Smooth muscle cell (in vitro differentiated cells): ENCODE results near the gene NKD1. TPM values are rescaled to one million over a fixed set of nuclear protein-coding genes. Genes with fewer than 3 reads are reported as not detected.

Experiments
- DNase-seq: peaks from one replicate; lab custom pipeline; 2025; ENCODE audit not compliant: unreplicated experiment; lab: John Stamatoyannopoulos, UW
- H2AFZ ChIP-seq: fragments of 200-600 bp; sonication (generic); 2 replicates; pipeline ENCODE4 v1.6.0; 2016; ENCODE audit warnings: antibody characterized with exemption, low read depth, mild to moderate bottlenecking
- H3F3A ChIP-seq: fragments of 200-600 bp; sonication (generic); 2 replicates; pipeline ENCODE4 v1.6.0; 2017; ENCODE audit warnings: antibody characterized with exemption, low read depth
- H3K27ac ChIP-seq: fragments of 200-600 bp; sonication (generic); 2 replicates; pipeline ENCODE4 v1.5.1; 2016; ENCODE audit warnings: low read depth, mild to moderate bottlenecking
- H3K27me3 ChIP-seq: fragments of 200-600 bp; sonication (generic); 2 replicates; pipeline ENCODE4 v1.6.1; 2016; ENCODE audit warnings: low read depth, mild to moderate bottlenecking
- H3K36me3 ChIP-seq: fragments of 200-600 bp; sonication (generic); 2 replicates; pipeline ENCODE4 v1.5.1; 2016; ENCODE audit warnings: low read depth
- H3K4me1 ChIP-seq: fragments of 200-600 bp; sonication (generic); 2 replicates; pipeline ENCODE4 v1.5.1; 2016; ENCODE audit warnings: low read depth
- H3K4me2 ChIP-seq: fragments of 200-600 bp; sonication (generic); 2 replicates; pipeline ENCODE4 v1.6.0; 2016; ENCODE audit warnings: mild to moderate bottlenecking
- H3K4me3 ChIP-seq: fragments of 200-600 bp; sonication (generic); 2 replicates; pipeline ENCODE4 v1.5.1; 2016; ENCODE audit warnings: mild to moderate bottlenecking
- H3K79me2 ChIP-seq: fragments of 200-600 bp; sonication (generic); 2 replicates; pipeline ENCODE4 v1.6.0; 2016; ENCODE audit warnings: low read depth, mild to moderate bottlenecking
- H3K9ac ChIP-seq: fragments of 200-600 bp; sonication (generic); 2 replicates; pipeline ENCODE4 v1.6.0; 2016; ENCODE audit warnings: low read depth
- H3K9me3 ChIP-seq: fragments of 200-600 bp; sonication (generic); replicated peaks from 2 replicates; pipeline ENCODE4 v1.5.1; 2016; ENCODE audit warnings: low read depth
- H4K20me1 ChIP-seq: fragments of 200-600 bp; sonication (generic); 2 replicates; pipeline ENCODE4 v1.6.0; 2016; ENCODE audit warnings: low read depth
- CTCF ChIP-seq: fragments of 200-600 bp; sonication (generic); IDR thresholded peaks from 2 replicates; pipeline ENCODE4 v1.5.1; 2017; ENCODE audit warnings: borderline replicate concordance, mild to moderate bottlenecking, antibody characterized with exemption; ENCODE audit not compliant: insufficient read depth, poor library complexity, severe bottlenecking
- WGBS: methylation state at CpG from one replicate; pipeline ENCODE4 v1.1.7; 2016; ENCODE audit warnings: low lambda C conversion rate; 5-methylcytosine and 5-hydroxymethylcytosine counted together
- polyA plus RNA-seq: library from polyadenylated mRNA; unstranded; fragments of >200 nt; fragmentation: Nextera tagmentation; extraction: Ambion mirVana; gene quantifications from 2 replicates; pipeline ENCODE4 v1.2.1, GENCODE V29; 2016
- total RNA-seq: library from RNA; depleted of rRNA; stranded (reverse); fragments of >200 nt; gene quantifications from 2 replicates; pipeline ENCODE4 v1.2.3, GENCODE V29; 2014

Gene NKD1
- total and polyA plus RNA-seq, 2 experiments from 2014 or later: 4.5 to 18.8 TPM

GRCh38 chr16:50580180-50580798, 32.1 kb downstream of the NKD1 start:
- Histone ChIP-seq H3K4me2 (no peak overlapping the region), H3K36me3 (no peaks in the 10 kb centered on the region)
- no peak for TF ChIP-seq CTCF

GRCh38 chr16:50581845-50582244, 33.6 kb downstream of the NKD1 start:
- no peaks in the 10 kb centered on the region for H3K36me3 ChIP-seq
- no peak overlapping the region for H2AFZ ChIP-seq
- no peak for DNase-seq
- H3K79me2 ChIP-seq: peaks cover 7% of the 10 kb centered on the region
- H4K20me1 ChIP-seq: peaks cover 31% of the 10 kb centered on the region
- WGBS: 76% methylated on average over 4 of the region's 4 CpGs
- no peaks in the 10 kb centered on the region for H3K27me3 ChIP-seq
- no peak overlapping the region for H3K4me3 ChIP-seq
- H3K4me1 ChIP-seq: peaks cover 8% of the 10 kb centered on the region
- H3K9ac ChIP-seq: no peak overlapping the region
- no peak overlapping the region for H3K4me2 ChIP-seq
- no peak overlapping the region for H3K27ac ChIP-seq
- TF ChIP-seq CTCF: no peak
- H3F3A ChIP-seq: no peaks in the 10 kb centered on the region
- no peaks in the 10 kb centered on the region for H3K9me3 ChIP-seq

More at GRCh38 chr16:50580180-50580798, 32.1 kb downstream of the NKD1 start:
- no peak for DNase-seq
- H2AFZ ChIP-seq: no peak overlapping the region
- H3K4me3 ChIP-seq: no peak overlapping the region
- WGBS: 91% methylated on average over 8 of the region's 8 CpGs
- H3K9ac ChIP-seq: no peak overlapping the region
- H3K27me3 ChIP-seq: no peaks in the 10 kb centered on the region
- H3K9me3 ChIP-seq: no peaks in the 10 kb centered on the region
- no peak overlapping the region for H3K27ac ChIP-seq
- H4K20me1 ChIP-seq: peaks cover 37% of the 10 kb centered on the region
- no peaks in the 10 kb centered on the region for H3F3A ChIP-seq
- H3K4me1 ChIP-seq: peaks cover 8% of the 10 kb centered on the region
- peaks cover 7% of the 10 kb centered on the region for H3K79me2 ChIP-seq

GRCh38 chr16:50583211-50583610, 35.0 kb downstream of the NKD1 start:
- H3K9me3 ChIP-seq: no peaks in the 10 kb centered on the region
- TF ChIP-seq CTCF: no peak
- 82% methylated on average over 3 of the region's 3 CpGs for WGBS
- no peak overlapping the region for H3K4me2 ChIP-seq
- peaks cover 22% of the 10 kb centered on the region for H4K20me1 ChIP-seq
- peaks cover 8% of the 10 kb centered on the region for H3K4me1 ChIP-seq
- H3K9ac ChIP-seq: no peak overlapping the region
- no peak overlapping the region for H2AFZ ChIP-seq
- H3K4me3 ChIP-seq: no peak overlapping the region
- peaks cover 3% of the 10 kb centered on the region for H3K79me2 ChIP-seq
- H3K36me3 ChIP-seq: no peaks in the 10 kb centered on the region
- no peak for DNase-seq
- H3F3A ChIP-seq: no peaks in the 10 kb centered on the region
- no peaks in the 10 kb centered on the region for H3K27me3 ChIP-seq
- H3K27ac ChIP-seq: no peak overlapping the region
